ENCODE results near the gene PALLD.

Gene PALLD

GRCh38 chr4:168600796-168601583 is 104.1 kb downstream of the PALLD start:
- no peak for DNase-seq

- no peak for DNase-seq
Measured at GRCh38 chr4:168601899-168602298, 105.0 kb downstream of the PALLD start.

- no peak for DNase-seq
Measured at GRCh38 chr4:168604496-168605373, 107.9 kb downstream of the PALLD start.

- no peak for DNase-seq
Measured at GRCh38 chr4:168605411-168605810, 108.6 kb downstream of the PALLD start.

GRCh38 chr4:168607215-168607614 is 110.4 kb downstream of the PALLD start:
- DNase-seq, result no peak

- no peak for DNase-seq
Measured at GRCh38 chr4:168608771-168609170, 111.9 kb downstream of the PALLD start.

- no peak for DNase-seq
Measured at GRCh38 chr4:168609369-168609768, 112.5 kb downstream of the PALLD start.

GRCh38 chr4:168610911-168611530 is 114.2 kb downstream of the PALLD start:
- DNase-seq, result no peak

- DNase-seq, result no peak
Measured at GRCh38 chr4:168612450-168613135, 115.7 kb downstream of the PALLD start.

- DNase-seq, result no peak
Measured at GRCh38 chr4:168613869-168614268, 117.0 kb downstream of the PALLD start.

- DNase-seq, result no peak
Measured at GRCh38 chr4:168614281-168615057, 117.6 kb downstream of the PALLD start.

GRCh38 chr4:168615294-168616065 is 118.6 kb downstream of the PALLD start:
- no peak for DNase-seq

GRCh38 chr4:168618577-168619265 is 121.9 kb downstream of the PALLD start:
- no peak for DNase-seq

- DNase-seq, result no peak
Measured at GRCh38 chr4:168619266-168619631, 122.4 kb downstream of the PALLD start.

GRCh38 chr4:168621806-168622589 is 125.1 kb downstream of the PALLD start:
- DNase-seq, result no peak

- no peak for DNase-seq
Measured at GRCh38 chr4:168622600-168622999, 125.7 kb downstream of the PALLD start.

GRCh38 chr4:168623011-168623410 is 126.2 kb downstream of the PALLD start:
- no peak for DNase-seq

GRCh38 chr4:168623484-168623883 is 126.6 kb downstream of the PALLD start:
- DNase-seq, result no peak

- DNase-seq, result no peak
Measured at GRCh38 chr4:168628251-168628650, 131.4 kb downstream of the PALLD start.

- DNase-seq, result no peak
Measured at GRCh38 chr4:168629566-168629965, 132.7 kb downstream of the PALLD start.

Measured in activated T-cell treated with anti-CD3 and anti-CD28 coated beads for 4 hours (primary cell).